GM20000 (cell line): ENCODE data around the gene PDXP.
A peak's percentile ranks its signal among the peaks of the same experiment; 100 is the strongest.
"Not testable (repeated sequence)": the region's sequence is repeated elsewhere in the genome, so short reads cannot be mapped to it uniquely, and the experiment has no call there.

Experiments
- DNase-seq: peaks from one replicate; pipeline ENCODE4 v3.0.0; 2012; ENCODE audit warnings: low spot score
- TF ChIP-seq, protein P1 (sequence below): IDR thresholded peaks from 2 replicates; pipeline ENCODE4 v1.5.1; 2012; ENCODE audit warnings: mild to moderate bottlenecking, control low read depth; ENCODE audit errors: extremely low read depth, missing control alignments

Gene PDXP

GRCh38 chr22:37686002-37686982 is 27.8 kb downstream of the PDXP start, which contains the start of gene NOL12:
TSS of gene NOL12 (plus strand) at chr22:37686343. CDS start at chr22:37686393, 50 bp downstream.
- TF ChIP-seq, protein P1, sequence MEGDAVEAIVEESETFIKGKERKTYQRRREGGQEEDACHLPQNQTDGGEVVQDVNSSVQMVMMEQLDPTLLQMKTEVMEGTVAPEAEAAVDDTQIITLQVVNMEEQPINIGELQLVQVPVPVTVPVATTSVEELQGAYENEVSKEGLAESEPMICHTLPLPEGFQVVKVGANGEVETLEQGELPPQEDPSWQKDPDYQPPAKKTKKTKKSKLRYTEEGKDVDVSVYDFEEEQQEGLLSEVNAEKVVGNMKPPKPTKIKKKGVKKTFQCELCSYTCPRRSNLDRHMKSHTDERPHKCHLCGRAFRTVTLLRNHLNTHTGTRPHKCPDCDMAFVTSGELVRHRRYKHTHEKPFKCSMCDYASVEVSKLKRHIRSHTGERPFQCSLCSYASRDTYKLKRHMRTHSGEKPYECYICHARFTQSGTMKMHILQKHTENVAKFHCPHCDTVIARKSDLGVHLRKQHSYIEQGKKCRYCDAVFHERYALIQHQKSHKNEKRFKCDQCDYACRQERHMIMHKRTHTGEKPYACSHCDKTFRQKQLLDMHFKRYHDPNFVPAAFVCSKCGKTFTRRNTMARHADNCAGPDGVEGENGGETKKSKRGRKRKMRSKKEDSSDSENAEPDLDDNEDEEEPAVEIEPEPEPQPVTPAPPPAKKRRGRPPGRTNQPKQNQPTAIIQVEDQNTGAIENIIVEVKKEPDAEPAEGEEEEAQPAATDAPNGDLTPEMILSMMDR = no peak
- peak; percentile 83 for DNase-seq

DNA sequence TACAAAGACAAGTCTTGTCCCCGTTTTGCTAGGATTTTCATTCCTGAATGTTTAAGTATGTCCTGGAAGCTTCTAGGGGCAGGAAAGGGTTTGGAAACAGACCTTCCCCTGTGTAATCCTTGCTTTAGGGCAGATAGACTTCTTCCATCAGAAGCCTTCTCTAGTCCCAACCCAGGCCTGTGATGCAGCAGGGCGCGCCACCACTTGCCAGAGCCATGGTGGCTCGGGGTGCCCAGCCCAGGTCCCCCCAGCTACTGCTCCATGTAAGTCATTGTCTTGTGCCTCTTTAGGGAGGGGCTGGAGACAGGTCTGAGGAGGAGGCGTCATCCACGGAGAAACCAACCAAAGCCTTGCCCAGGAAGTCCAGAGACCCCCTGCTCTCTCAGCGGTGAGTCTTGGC is 31.9 kb downstream of the PDXP start:
- DNase-seq = no peak
- TF ChIP-seq, protein P1 = no peak

- TF ChIP-seq, protein P1 = no peak
- DNase-seq = no peak
Observed at GRCh38 chr22:37690901-37691504, 32.5 kb downstream of the PDXP start.

DNA sequence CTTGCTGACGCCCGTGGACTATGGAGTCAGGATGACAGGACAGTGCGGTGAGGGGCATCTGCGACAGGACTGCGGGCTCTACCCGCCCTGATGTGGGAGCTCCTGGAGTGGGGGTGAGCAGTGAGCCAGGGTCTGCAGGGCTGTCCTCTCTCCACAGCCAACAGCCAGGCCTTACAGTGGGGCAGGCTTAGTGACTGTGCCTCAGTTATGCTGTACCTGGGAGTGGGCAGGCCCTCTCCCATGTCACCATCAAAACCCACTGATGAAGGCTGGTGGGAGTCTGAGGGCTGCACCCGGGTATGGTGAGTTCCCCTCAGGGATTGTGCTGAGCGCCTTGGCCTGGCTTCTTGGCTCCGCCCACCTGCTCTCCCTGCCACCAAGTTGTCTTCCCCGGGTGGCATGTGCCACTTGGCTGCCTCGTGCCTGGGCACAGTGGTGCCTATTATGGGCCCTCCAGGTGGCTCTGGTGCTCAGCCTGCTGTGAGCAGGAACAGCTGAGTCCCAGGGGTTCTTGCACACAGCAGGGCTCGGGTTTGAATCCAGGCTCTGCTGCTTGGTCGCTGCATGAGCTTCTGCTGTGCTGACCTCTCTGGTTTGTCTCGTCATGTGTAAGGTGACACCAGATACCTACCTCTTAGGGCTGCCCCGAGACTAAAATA is 34.2 kb downstream of the PDXP start:
- DNase-seq = no peak
- TF ChIP-seq, protein P1 = no peak

DNA sequence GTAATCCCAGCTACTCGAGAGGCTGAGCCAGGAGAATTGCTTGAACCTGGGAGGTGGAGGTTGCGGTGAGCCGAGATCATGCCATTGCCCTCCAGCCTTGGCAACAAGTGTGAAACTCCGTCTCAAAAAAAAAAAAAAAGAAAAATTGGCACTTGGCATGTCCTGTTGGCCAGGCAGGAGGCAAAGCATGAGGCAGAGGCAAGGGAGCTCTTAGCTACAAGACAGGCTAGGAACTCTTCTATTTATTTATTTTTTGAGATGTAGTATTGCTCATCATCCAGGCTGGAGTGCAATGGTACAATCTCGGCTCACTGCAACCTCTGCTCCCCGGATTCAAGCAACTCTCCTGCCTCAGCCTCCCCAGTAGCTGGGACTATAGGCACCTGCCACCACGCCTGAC is 35.6 kb downstream of the PDXP start:
- DNase-seq = not testable (repeated sequence)

DNA sequence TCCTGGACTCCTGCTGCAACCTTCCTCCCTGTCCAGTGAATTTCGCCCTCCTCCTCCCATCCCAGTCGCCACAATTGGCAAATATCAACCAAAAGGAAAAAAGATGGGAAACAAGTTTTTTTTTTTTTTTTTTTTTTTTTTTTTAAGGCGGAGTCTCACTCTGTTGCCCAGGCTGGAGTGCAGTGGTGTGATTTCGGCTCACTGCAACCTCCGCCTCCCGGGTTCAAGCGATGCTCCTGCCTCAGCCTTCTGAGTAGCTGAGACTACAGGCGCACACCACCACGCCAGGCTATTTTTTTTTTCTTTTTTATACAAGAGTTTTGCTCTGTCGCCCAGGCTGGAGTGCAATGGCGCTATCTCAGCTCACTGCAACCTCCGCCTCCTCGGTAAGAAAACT is 37.7 kb downstream of the PDXP start:
- DNase-seq = not testable (repeated sequence)

DNA sequence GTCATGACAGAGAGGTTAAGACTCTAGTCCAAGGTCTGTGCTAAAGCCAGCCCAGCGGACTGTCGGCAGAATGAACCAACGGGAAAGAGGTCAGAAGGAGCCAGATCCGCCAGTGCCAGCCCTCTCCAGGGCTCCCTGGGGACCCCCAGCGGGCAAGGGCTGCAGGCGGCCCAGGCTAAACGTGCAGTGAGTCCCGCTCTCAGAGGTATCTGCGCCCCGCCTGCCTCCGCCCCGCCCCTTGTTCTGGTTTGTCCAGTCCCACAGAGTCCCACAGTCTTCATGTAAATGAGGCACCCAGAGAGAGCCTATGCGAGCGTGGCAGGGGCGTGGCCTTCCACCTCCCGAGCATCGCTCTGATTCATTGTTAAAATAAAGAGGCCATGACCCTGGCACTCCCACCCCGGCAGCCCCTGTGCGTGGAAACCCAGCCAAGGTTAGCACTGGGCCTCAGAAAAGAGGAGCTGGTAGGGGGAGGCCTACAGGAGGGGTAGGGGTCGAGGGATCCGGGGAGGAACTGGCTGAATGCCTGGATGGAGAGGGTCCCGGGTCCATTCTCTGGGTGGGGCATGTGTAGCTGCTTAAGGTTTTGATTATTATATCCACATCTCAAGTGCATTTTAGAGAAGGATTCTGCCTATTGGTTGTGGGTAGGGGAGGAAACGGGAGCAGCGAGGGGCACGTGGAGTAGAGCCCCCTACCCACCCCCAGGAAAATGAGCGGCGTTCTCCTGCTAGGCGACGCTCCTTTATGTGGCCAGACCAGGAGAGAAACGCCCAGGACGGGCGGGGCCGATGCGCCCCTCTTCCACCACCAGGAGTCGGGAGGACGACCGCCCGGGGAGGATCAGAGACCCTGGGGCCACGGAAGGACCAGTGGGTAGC is 38.4 kb downstream of the PDXP start, which contains the start of gene TRIOBP:
Gene TRIOBP (plus strand): TSS at position 392 of the 881 bp plus-strand sequence. CDS start 4,318 bp downstream, outside the sequence.
- TF ChIP-seq, protein P1 = peak; percentile 33
- DNase-seq = peak; percentile 87
